GM21381 (cell line): ENCODE measurements around the gene SCP2D1.
"Not testable (repeated sequence)": the region's sequence is repeated elsewhere in the genome, so short reads cannot be mapped to it uniquely, and the experiment has no call there.

Experiments used
- ATAC-seq: cut with Tn5 transposase; IDR thresholded peaks from one replicate; pipeline ENCODE4 v1.9.1; 2021; ENCODE audit warnings: mild to moderate bottlenecking, moderate library complexity; ENCODE audit not compliant: unreplicated experiment

Gene SCP2D1

GRCh38 chr20:18813483-18813882 is at the start of gene SCP2D1:
Gene SCP2D1, plus strand, starts transcription at chr20:18813783. Its CDS starts 33 bp downstream, at chr20:18813816.
- no peak for ATAC-seq

- no peak for ATAC-seq
Measured at GRCh38 chr20:18767676-18768075, 45.9 kb upstream of the SCP2D1 start.

GRCh38 chr20:18773566-18773965 is 40.0 kb upstream of the SCP2D1 start:
- ATAC-seq, result no peak

DNA sequence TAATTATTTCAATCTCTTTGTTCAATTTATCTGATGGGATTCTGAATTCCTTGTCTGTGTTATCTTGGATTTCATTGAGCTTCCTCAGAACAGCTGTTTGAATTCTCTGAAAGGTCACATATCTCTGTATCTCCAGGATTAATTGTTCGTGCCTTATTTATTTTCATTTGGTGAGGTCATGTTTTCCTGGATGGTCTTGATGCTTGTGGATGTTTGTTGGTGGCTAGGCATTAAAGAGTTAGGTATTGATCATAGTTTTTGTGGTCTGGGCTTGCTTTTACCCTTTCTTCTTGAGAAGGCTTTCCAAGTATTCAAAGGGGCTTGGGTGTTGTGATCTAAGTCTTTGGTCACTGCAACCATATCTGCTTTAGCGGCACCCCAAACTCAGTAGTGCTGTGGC is 39.4 kb upstream of the SCP2D1 start:
- no peak for ATAC-seq

DNA sequence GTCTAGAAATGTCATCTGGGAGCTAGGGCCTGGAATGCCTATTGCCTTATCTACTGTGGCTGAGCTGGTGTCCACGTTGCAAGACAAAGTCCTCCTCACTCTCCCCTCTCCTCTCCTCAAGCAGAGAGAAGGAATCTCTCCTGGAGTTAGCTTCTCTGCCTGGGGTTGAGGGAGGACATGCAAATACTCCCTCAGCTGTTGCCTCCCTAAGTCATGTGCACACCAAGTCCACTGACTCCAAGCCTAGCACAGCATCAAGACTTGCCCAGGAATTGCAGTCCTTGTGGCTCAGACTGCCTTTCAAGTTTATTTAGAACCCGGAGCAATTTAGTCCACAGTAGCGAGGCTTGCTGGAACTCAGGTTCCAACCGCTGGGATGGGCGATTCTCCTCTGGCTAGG is 38.0 kb upstream of the SCP2D1 start:
- ATAC-seq, result no peak

GRCh38 chr20:18778690-18779392 is 34.7 kb upstream of the SCP2D1 start:
- ATAC-seq, result no peak

DNA sequence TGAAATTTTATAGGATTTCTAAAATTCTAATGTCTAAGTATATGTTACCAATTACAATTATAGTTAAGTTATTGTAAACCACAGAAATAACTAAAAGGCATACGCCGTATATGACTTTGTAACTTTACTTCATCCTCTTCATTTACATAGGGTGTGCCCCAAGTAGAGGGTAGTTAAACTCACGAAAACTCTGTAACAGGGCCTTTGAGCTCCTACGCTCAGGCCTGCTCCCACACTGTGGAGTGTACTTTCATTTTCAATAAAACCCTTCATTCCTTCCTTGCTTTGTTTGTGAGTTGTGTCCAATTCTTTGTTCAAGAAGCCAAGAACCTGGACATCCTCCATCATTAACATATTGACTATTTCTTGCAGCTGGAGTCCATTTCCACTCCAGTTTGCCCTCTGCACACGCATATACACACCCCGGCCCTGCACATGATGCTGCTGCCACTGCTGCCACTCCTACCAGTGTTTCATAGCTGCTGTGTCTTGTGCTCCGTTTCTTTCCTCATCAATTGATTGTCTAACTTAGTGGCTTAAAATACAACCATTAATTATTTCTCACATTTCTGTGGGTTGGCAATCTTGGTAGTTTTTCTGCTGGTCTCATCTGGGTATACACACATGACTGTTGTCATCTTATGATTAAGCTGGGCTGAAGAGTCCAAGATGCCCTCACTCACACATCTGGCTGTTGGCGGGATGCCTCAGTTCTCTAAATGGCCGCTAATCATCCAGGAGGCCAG is 33.0 kb upstream of the SCP2D1 start:
- no peak for ATAC-seq

DNA sequence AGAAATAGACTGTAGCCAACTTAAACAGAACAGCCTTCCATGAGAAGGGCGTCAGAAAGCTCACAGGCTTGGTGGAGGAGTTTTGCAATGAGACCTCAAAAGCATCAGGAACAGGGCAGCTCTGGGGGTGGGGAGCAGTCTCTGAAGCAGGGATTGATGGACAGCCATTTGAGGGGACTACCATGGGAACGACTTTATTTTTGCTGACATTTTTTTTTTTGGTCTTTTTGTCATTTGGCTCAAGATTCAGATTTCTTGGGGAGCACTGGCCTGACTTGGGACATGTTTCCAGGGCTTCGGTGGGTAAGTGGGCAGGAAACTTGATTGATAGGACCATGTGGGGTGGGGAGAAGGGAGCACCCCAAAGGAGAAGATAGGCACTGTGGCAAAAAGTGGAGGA is 32.1 kb upstream of the SCP2D1 start:
- no peak for ATAC-seq

- ATAC-seq, result no peak
Measured at GRCh38 chr20:18783385-18783959, 30.1 kb upstream of the SCP2D1 start.

GRCh38 chr20:18787046-18787445 is 26.5 kb upstream of the SCP2D1 start:
- ATAC-seq, result not testable (repeated sequence)

GRCh38 chr20:18788021-18788420 is 25.6 kb upstream of the SCP2D1 start:
- no peak for ATAC-seq

GRCh38 chr20:18790787-18791186 is 22.8 kb upstream of the SCP2D1 start:
- ATAC-seq, result no peak

- ATAC-seq, result peak; percentile 98
Measured at GRCh38 chr20:18793625-18794427, 19.8 kb upstream of the SCP2D1 start.

GRCh38 chr20:18794428-18794787 is 19.2 kb upstream of the SCP2D1 start:
- ATAC-seq, result no peak

- no peak for ATAC-seq
Measured at GRCh38 chr20:18795366-18795765, 18.2 kb upstream of the SCP2D1 start.

- no peak for ATAC-seq
Measured at GRCh38 chr20:18796282-18796833, 17.2 kb upstream of the SCP2D1 start.

DNA sequence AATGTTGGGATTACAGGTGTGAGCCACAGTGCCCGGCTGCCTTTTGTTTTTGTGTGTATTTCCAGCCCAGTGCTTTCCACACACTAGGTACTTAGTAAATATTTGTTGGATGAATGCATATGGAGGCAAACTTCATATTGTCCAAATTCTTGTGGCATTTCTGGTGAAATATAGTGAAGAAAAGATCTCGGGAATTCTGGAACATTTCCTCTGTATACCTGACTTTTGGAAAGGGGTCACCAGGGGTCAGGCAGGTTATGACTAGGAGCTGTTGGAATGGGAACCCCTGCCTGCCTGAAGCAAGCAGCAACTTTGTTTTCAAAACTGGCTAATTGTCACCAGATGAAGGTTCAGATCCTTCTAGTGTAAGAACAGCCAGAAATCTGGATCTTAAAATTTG is 12.1 kb upstream of the SCP2D1 start:
- no peak for ATAC-seq

DNA sequence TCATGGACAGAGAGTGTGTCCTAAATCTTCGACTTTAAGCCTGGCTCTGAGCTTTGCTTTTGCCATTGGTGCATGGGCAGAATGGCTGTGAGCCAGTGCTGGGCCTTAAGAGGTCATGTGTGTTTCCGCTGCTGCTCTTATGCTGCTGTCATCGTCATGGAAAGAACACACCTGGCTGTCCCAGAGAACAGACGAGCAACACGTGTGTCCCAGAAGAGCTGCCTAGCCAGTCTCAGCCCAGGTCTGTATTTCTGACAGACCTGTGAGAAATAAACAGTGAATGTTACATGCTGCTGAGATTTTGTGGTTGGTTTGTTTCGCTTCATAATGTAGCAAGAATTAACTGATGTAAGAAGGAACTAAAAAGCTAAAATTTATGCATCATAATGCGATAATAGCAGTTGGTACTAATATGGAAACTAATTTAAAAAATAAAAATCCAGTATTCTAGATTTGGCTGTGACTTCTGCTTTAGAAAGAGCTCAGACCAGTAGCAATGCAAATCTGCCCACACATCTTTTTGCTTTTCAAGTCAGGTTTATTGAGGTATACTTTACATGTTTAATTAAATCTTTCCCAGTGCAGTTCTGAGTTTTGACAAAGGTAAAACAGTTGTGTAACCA is 11.5 kb upstream of the SCP2D1 start:
- no peak for ATAC-seq

DNA sequence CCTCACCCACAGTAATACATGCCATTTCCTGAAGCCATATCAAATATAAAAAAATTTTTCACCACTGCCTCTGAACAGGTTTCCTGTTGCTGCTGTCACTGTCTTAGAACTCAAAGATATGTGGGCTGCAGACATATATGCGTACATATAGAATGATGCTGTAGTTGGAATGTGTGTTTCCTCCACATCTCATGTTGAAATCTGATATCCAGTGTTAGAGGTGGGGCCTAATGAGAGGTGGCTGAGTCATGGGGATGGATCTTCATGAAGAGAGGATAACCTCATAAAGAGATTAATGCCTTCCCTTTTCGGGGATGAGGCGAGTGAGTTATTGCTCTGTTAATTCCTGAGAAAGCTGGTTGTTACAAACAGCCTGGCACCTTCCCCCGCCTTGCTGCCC is 7.7 kb upstream of the SCP2D1 start:
- no peak for ATAC-seq

DNA sequence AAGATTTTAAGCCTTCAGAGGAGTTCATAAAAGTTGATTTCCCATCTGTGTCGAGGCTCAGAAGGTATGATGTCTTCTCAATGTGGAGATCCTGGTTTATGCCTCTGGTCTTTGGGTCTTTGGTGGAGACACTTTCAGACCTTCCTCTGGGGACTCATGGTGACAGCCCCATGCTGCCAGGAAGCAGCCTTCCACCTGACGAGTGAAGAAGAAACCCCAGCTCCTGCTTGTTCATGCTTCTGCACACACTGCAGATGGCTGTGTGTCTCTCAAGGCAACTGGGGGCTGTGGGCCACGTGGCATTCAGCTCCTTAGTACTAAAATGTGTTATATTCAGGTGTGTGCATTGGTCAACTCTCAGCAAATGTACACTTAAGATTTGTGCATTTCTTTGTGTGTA is 4.9 kb upstream of the SCP2D1 start:
- ATAC-seq, result no peak

- ATAC-seq, result no peak
Measured at GRCh38 chr20:18811186-18811585, 2.4 kb upstream of the SCP2D1 start.
